Pons (tissue), 1 donor: ENCODE measurements around the gene FAM151A.

ENCODE experiments used
- DNase-seq: peaks from one replicate; pipeline ENCODE4 v3.0.0-alpha.2; 2016; ENCODE audit warnings: low spot score

Gene FAM151A

GRCh38 chr1:54623216-54624007, at the start of gene FAM151A:
FAM151A (minus strand) TSS chr1:54623525; CDS start chr1:54623395, 130 bp downstream.
- DNase-seq: no peak

DNA sequence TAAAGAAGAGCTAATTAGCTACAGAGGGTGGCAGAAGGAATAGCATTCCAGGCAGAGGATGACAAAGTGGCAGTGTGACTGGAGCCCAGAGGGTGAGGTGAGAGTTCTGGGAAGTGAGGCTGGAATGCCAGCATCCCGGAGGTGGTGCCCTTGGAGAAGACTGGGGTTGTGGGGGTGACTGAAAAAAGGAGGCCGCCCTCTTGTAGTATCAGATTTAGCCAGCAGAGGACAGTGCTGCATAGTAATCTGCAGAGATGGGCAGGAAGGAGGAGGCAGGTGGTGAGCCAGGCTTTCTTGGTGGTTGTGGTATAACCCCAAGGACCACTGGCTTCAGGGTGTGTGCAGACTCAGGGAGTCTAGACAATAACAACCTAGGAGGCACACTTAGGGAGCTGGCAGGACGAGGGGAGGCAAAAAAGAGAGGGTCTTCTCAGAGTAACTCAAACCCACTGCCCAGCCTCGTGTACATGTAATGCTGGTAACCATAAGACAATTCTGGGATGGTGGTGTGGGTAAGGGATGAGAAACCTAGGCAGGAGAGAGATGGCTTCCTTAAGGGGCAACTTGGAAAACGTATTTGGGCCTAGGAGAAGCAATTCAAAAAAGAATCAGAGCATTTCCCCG, 48.8 kb upstream of the FAM151A start:
- DNase-seq: peak; percentile 18

DNA sequence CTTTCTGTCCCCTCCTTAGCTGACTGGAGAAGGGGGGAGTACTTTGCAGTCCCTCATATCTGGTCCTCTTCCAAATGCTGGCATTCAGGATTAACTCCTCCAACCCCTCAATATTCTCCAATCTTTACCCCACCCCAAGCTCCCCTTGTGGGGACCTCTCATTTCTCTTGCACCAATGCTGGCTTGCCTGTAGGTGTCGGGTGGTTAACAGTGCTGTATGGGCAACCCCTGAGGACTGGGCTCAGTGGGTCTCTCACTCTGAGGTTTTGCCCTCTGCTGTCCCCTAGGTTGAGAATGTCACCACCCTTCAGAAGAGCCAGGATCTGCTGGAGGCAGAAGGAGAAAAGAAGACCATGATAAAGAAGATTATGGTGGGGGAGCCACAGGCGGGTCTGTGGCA, 45.2 kb upstream of the FAM151A start:
- no peak for DNase-seq

- no peak for DNase-seq
Measured at GRCh38 chr1:54667797-54668196, 44.5 kb upstream of the FAM151A start.

- DNase-seq: no peak
Measured at GRCh38 chr1:54666333-54666732, 43.0 kb upstream of the FAM151A start.

- no peak for DNase-seq
Measured at GRCh38 chr1:54665852-54666251, 42.5 kb upstream of the FAM151A start.

DNA sequence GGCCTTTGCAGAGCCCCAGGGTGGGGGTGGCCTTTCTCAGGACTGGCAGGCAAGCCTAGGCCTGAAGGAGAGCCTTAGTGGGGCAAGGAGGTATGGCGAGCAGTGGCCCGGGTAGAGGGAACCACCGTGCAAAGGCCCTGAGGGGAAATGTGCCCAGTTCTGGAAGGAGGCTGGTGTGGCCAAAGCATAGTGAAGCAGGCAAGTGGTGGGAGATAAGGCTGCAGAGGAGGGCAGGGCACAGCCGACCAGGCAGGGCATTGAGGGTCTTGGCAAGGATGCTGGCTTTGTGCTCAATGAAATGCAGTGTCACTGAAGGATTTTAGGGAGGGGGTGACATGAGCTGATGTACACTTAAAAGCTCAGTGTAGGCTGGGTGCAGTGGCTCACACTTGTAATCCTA, 41.0 kb upstream of the FAM151A start:
- DNase-seq: no peak

DNA sequence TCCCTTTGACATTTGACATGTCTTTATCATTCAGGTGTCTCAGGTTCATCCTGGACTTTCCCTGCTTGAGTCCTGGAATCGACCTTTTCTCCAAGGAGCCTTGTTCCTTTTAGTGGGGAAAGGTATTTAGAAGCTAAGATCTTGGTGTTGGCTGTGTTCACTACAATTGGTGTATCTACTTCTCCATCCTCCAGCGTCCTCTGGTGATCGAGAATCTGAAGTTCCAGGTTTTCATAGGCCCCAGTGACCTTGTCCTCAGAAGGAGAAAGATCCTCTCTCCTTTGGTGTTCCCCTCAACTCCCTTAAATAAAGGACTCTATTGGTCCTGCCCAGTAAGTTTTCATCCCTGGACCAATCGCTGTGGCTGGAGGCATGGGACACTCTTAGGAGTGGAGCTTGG, 40.4 kb upstream of the FAM151A start:
- no peak for DNase-seq

GRCh38 chr1:54658164-54658913, 35.0 kb upstream of the FAM151A start:
- no peak for DNase-seq

DNA sequence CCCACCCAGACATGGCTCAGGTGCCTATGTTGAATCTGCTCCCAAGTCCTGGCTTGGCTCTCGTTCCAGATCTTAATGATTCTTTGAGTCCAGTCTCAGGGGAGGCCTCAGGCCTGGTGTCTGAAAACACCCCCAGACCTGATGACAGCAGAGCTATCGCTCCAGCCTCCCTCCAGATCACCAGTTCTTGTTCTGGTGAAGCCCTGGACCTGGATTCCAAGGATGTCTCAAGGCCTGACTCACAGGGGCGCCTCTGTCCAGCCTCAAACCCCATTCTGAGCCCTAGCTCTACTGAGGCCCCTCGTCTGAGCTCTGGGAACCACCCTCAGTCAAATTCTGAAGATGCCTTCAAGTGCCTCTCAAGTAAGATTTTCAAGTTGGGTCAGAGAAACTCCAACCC, 29.7 kb upstream of the FAM151A start:
- DNase-seq: no peak

DNA sequence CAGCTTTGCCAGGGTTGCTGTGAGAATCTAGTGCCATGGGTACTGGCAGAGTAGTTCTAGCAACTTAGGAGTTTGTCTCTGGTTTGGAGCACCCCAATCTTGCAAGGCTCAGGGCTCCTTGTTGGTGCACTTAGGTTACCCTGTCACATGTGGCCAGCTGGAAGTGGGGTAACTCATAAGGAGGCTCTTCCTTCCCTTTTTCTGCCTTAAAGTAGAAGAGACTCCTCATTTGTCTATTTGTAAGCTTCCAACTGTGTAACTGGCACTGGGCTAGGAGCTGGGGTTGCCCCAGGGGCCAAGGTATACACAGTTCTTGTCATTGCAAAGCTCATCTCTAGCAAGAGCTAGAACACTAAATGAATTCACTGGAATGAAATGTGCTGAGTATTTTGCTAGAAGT, 28.8 kb upstream of the FAM151A start:
- DNase-seq: no peak

DNA sequence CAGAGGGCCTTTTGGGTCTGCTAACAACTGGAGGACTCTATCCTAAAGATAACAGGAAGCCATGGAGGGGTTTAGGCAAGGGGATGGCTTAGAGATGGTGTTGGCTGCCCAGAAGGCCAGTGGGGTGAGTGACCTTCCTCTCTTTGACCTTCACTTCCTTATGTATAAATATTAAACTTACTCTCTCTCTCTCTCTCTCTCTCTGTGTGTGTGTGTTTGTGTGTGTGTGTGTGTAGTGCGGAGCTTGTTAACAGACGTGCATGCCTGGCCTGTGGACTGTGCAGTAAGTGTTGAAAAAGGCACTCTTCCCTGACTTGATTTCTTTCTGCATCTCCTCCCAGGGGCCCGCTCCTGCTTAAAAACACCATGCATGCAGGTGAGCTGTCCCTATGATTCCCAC, 28.3 kb upstream of the FAM151A start:
- DNase-seq: no peak

GRCh38 chr1:54650417-54650816, 27.1 kb upstream of the FAM151A start:
- DNase-seq: no peak

DNA sequence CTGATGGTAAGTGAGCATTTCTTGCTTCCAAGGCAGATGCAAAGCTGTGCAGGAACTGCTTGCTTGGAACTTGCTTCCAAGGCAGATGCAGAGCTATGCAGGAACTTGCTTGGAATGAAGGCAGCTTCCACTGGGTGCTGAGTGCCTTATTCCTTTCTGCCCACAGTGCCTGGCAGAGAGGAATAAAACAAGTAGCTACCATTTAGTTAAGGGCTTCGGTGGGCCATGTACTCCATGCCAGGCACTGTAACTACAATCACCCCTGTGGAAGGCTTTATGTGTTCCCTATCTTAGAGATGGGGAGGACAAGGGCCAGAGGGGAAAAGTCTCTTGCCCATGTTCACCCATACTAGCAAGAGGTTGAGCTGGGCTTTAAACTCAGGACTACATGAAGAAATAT, 26.6 kb upstream of the FAM151A start:
- no peak for DNase-seq

DNA sequence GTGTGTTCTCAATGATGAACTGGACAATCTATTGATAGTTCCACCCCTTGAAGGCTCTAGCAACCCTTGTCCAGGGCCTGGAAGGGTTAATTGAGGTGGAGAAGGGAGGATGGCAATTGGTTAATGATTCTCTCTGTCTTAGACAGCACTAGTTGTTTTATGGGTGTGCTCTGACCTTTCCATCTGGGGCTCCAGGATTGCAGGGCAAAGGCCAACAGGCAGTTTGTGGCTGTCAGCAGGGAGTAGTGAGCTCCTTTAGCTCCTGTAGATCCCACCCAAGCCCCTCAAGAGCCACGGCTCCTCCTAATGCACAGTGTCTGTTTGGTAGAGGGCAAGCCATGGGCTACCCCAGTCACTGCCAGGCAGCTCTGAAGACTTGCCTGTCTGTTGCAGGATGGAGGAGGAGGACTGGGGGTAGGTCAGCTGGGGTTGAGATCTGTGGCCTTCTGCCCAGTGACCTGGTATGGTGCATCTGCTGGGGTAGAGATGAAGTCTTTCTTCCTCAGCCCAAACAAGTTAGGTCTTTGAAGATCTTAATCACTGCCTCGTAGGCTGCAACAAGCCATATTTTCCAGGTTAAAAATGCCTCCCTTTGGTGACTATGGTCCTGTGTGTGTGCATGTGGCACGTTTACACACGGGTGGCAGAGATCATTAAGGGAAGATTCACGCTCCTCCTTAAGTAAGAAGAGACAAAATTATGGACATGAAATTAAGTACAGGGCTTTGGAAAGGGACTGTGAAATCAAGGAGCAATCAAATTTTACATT, 26.0 kb upstream of the FAM151A start:
- DNase-seq: no peak

DNA sequence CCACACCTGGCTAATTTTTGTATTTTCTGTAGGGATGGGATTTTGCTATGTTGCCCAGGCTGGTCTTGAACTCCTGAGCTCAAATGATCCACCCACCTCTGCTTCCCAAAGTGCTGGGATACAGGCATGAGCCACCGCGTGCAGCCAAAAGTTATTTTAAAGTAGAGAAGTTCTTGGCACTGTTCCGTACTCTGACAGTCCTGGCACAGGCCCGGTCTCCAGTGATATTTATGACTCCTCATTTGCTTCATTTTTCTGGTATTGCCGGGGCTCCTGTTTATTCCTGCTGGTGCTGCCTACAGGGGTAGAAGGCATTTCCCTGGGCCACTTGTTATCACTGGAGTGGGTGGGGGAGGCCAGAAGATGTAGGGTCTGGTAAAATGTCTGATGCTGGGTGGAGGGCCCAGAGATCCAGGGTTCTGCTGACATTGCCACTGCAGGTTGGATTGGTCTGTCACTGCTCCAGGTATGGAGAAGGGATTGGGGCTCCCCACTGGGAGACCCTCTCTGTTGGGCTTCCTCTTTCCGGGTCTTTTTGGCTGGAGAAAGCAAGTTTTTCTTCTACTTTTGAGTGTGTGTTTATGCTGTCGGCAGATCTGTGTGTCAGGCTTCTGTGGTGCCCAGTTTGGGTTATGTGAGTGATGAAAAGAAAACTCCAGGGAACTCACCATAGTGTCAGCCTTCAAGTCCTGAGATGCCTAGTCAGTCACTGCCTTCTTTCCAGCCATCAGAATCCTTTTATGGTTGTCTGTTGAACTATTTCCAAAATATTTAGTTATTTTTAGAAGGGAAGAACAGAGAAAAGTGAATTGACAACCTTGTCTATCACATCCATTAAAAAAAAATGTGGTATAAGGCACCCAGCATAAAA, 22.7 kb upstream of the FAM151A start:
- DNase-seq: no peak

DNA sequence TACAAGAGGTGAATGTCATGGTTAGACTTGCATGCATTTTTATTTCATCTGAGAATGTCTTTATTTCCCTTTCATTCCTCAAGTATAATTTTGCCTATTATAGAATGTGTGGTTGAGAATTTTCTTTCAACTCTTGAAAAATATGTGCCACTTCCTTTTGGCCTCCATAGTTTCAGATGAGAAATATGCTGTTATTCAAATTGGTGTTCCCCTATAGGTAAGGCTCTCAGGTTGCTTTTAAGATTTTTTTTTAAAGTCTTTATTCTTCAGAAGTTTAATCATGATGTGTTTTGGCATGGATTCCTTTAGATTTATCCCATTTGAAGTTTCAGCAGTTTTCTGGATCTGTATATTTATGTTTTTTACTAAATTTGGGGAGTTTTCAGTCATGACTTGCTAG, 20.4 kb upstream of the FAM151A start:
- no peak for DNase-seq

GRCh38 chr1:54640863-54641836, 17.8 kb upstream of the FAM151A start, which contains the start of gene MROH7:
MROH7 (plus strand) TSS chr1:54641786; CDS start chr1:54652927, 11,141 bp downstream.
- no peak for DNase-seq

DNA sequence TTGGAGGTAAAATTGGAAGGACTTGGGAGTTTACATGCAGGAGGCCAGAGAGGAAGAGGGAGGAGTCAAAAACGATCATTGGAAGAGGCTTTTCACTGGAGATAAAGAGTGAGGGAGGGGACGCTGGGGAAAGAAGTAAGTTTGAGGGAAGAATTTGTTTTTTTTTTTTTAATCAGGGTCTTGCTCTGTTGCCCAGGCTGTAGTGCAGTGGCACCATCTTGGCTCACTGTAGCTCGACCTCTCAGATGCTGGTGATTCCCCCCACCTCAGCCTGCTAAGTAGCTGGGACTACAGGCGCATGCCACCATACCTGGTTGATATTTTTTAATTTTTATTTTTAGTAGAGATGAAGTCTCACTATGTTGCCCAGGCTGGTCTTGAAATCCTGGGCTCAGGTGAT, 17.0 kb upstream of the FAM151A start:
- DNase-seq: no peak
